Right lobe of liver (tissue), 4 donors: ENCODE results near the gene ADGRL3.

Experiments
- CTCF ChIP-seq, 4 donors: fragments of 200-600 bp in 3 of 4; fragments of 450-650 bp in 1 of 4; IDR thresholded peaks; one replicate each; pipeline versions ENCODE4 v1.5.1 to v1.8.0; 2016 to 2022; ENCODE audit warnings: antibody characterized with exemption in 4 of 4, mild to moderate bottlenecking in 2 of 4
- POLR2A ChIP-seq: fragments of 450-650 bp; IDR thresholded peaks from one replicate; pipeline ENCODE4 v1.6.1; 2017; ENCODE audit warnings: antibody characterized with exemption, mild to moderate bottlenecking
- donor health status: DM: no; HTN: no; CAD: no.
- donor health status: DM: no; HTN: no; CAD: no.
- donor health status: DM: no; HTN: yes; CAD: no.

GRCh38 chr4:61913619-61914018 is 713.5 kb downstream of the ADGRL3 start:
- TF ChIP-seq CTCF (IDR thresholded peaks at IDR 0.05) = no peak
- TF ChIP-seq POLR2A = no peak
